ENCODE data around the gene TAAR5.

The TAAR5 gene

GRCh38 chr6:132548746-132549463 lies 40.6 kb downstream of the TAAR5 start:
- no peak for DNase-seq
- Histone ChIP-seq H3K4me3 (ENCODE audit: low read depth, low read length) (no peak overlapping the region), H3K4me1 (no peaks in the 10 kb centered on the region), H3K9me3 (no peaks in the 10 kb centered on the region), H3K27me3 (peaks cover 15% of the 10 kb centered on the region), H3K36me3 (no peaks in the 10 kb centered on the region)
- TF ChIP-seq CTCF (IDR thresholded peaks at IDR 0.05; ENCODE audit: low read depth, low read length) = no peak

- Histone ChIP-seq H3K27me3 (peaks cover 31% of the 10 kb centered on the region), H3K9me3 (no peaks in the 10 kb centered on the region), H3K4me1 (no peaks in the 10 kb centered on the region), H3K4me3 (ENCODE audit: low read depth, low read length) (no peak overlapping the region), H3K36me3 (no peaks in the 10 kb centered on the region)
- DNase-seq = no peak
- no peak for TF ChIP-seq CTCF (IDR thresholded peaks at IDR 0.05; ENCODE audit: low read depth, low read length)
Observed at GRCh38 chr6:132544826-132545225, 44.7 kb downstream of the TAAR5 start.
